Panc1 (cell line): ENCODE data around the gene DAPK2. TPM values are rescaled to one million over a fixed set of nuclear protein-coding genes. Genes with fewer than 3 reads are reported as not detected.

Source experiments
- ATAC-seq: fragments of 200-7000 bp; cut with Tn5 transposase; 2 replicates; pipeline ENCODE4 v1.9.1; 2020; ENCODE audit warnings: mild to moderate bottlenecking, moderate library complexity
- BruUV-seq: library from RNA; stranded (reverse); fragments of 400-500 nt; replicated peaks from 2 replicates; lab custom pipeline; 2021; lab: Mats Ljungman, UMichigan
- CTCF ChIA-PET: fragments of 300-600 bp; sonication (Branson Sonifier 250); formaldehyde crosslinking; loops from one replicate; lab custom pipeline; 2022; ENCODE audit warnings: antibody characterized with exemption; lab: Charles Lee
- POLR2A ChIA-PET: fragments of 300-600 bp; sonication (Branson Sonifier 250); formaldehyde crosslinking; loops from one replicate; lab custom pipeline; 2022; ENCODE audit warnings: antibody characterized with exemption; lab: Charles Lee
- DNase-seq: peaks from one replicate; pipeline ENCODE4 v3.0.0-alpha.2; 2010; ENCODE audit warnings: low read depth, low spot score
- H3K27ac ChIP-seq: 2 replicates; pipeline ENCODE4 v1.5.1; 2011; ENCODE audit warnings: mild to moderate bottlenecking, low read length, inconsistent platforms
- H3K27me3 ChIP-seq: fragments of 200-500 bp; sonication (Bioruptor generic); 2 replicates; pipeline ENCODE4 v1.6.0; 2014; ENCODE audit warnings: low read length, inconsistent platforms; ENCODE audit not compliant: control insufficient read depth, insufficient read depth
- H3K36me3 ChIP-seq: fragments of 200-500 bp; sonication (Bioruptor generic); 2 replicates; pipeline ENCODE4 v1.5.1; 2014; ENCODE audit warnings: inconsistent platforms, mild to moderate bottlenecking, low read length, moderate library complexity; ENCODE audit not compliant: control insufficient read depth, insufficient read depth
- H3K4me1 ChIP-seq: 2 replicates; pipeline ENCODE4 v1.5.1; 2011; ENCODE audit warnings: inconsistent platforms, mild to moderate bottlenecking, low read length, moderate library complexity; ENCODE audit not compliant: control insufficient read depth, insufficient read depth
- H3K4me3 ChIP-seq, 2 experiments: 2 replicates each; pipeline ENCODE4 v1.5.1; 2011 to 2012; ENCODE audit warnings: low read depth in 2 of 2, low read length in 2 of 2, mild to moderate bottlenecking in 2 of 2, inconsistent platforms in 1 of 2, moderate library complexity in 1 of 2
- H3K9me3 ChIP-seq: fragments of 200-500 bp; sonication (Bioruptor generic); 2 replicates; pipeline ENCODE4 v1.5.1; 2014; ENCODE audit warnings: low read depth, mild to moderate bottlenecking, inconsistent platforms, low read length, moderate library complexity; ENCODE audit not compliant: control insufficient read depth, insufficient read depth
- CTCF ChIP-seq: fragments of 450-650 bp; IDR thresholded peaks from 2 replicates; pipeline ENCODE4 v1.5.1; 2017; ENCODE audit warnings: mild to moderate bottlenecking
- POLR2AphosphoS5 ChIP-seq: IDR thresholded peaks from 2 replicates; pipeline ENCODE4 v1.6.1; 2012; ENCODE audit warnings: mild to moderate bottlenecking, low read depth, low read length, moderate library complexity
- REST ChIP-seq, 2 experiments: IDR thresholded peaks; 2 replicates each; pipeline ENCODE4 v1.6.1; 2011 to 2012; ENCODE audit warnings: low read depth in 2 of 2, control low read depth in 1 of 2, low read length in 1 of 2, mild to moderate bottlenecking in 1 of 2, moderate library complexity in 1 of 2; ENCODE audit not compliant: insufficient read depth in 1 of 2
- SIN3A ChIP-seq: IDR thresholded peaks from 2 replicates; pipeline ENCODE4 v1.6.1; 2012; ENCODE audit warnings: low read depth, mild to moderate bottlenecking, low read length, moderate library complexity, borderline replicate concordance; ENCODE audit not compliant: insufficient read depth
- TCF7L2 ChIP-seq: IDR thresholded peaks from 2 replicates; pipeline ENCODE4 v1.6.1; 2011; ENCODE audit warnings: mild to moderate bottlenecking, low read depth, low read length, inconsistent platforms
- in situ Hi-C: cut with HindIII; loops from 2 replicates; pipeline ENCODE4 v1.10.0; 2016; ENCODE audit warnings: low sequenced_read_pairs, low pct_unique_long_range_greater_than_20kb
- intact Hi-C: fragments of 100-400 bp; cut with micrococcal nuclease; formaldehyde crosslinking; loops from one replicate; pipeline ENCODE4 v1.10.0; 2022; ENCODE audit not compliant: unreplicated experiment
- total RNA-seq: library from RNA; stranded (reverse); gene quantifications from one replicate; pipeline ENCODE4 v1.2.1, GENCODE V29; 2021; ENCODE audit not compliant: unreplicated experiment

Gene DAPK2
- total RNA-seq, 1 experiment from 2014 or later = 10.2 TPM

- no TSS peak for BruUV-seq
- intact Hi-C loops (no loop called here), in situ Hi-C loops (no loop called here)
- no peak overlapping the region for H3K27ac ChIP-seq
- POLR2A ChIA-PET = no interaction called here
- H3K9me3 ChIP-seq = no peaks in the 10 kb centered on the region
- no peaks in the 10 kb centered on the region for H3K27me3 ChIP-seq
- TF ChIP-seq CTCF = no peak
- TF ChIP-seq POLR2AphosphoS5 = no peak
- no peak for TF ChIP-seq REST (IDR thresholded peaks at IDR 0.05; ENCODE audit: insufficient read depth in 1 of 2, low read depth in 2 of 2, low read length in 1 of 2)
- TF ChIP-seq SIN3A = no peak
- TF ChIP-seq TCF7L2 = no peak
- ATAC-seq (no peak), DNase-seq (no peak)
- CTCF ChIA-PET = no interaction called here
- H3K4me1 ChIP-seq = no peaks in the 10 kb centered on the region
- H3K36me3 ChIP-seq = no peaks in the 10 kb centered on the region
- H3K4me3 ChIP-seq = no peak overlapping the region
These were observed 140.6 kb downstream of the DAPK2 start for GRCh38 chr15:63905558-63906265.

- Histone ChIP-seq H3K27me3 (no peaks in the 10 kb centered on the region), H3K4me3 (no peak overlapping the region), H3K9me3 (no peaks in the 10 kb centered on the region), H3K27ac (no peak overlapping the region), H3K36me3 (no peaks in the 10 kb centered on the region), H3K4me1 (no peaks in the 10 kb centered on the region)
- in situ Hi-C loops (no loop called here), intact Hi-C loops (no loop called here)
- no TSS peak for BruUV-seq
- no peak for TF ChIP-seq POLR2AphosphoS5
- no peak for TF ChIP-seq REST (IDR thresholded peaks at IDR 0.05; ENCODE audit: insufficient read depth in 1 of 2, low read depth in 2 of 2, low read length in 1 of 2)
- TF ChIP-seq SIN3A = no peak
- TF ChIP-seq CTCF = no peak
- TF ChIP-seq TCF7L2 = no peak
- ChIA-PET POLR2A (no interaction called here), CTCF (no interaction called here)
- no peak for DNase-seq
- no peak for ATAC-seq
These were observed 141.2 kb downstream of the DAPK2 start for GRCh38 chr15:63905131-63905530.
